H9 (cell line): Measurements from ENCODE around the gene PCDH17. TPM values are rescaled to one million over a fixed set of nuclear protein-coding genes. Genes with fewer than 3 reads are reported as not detected.
A peak's percentile ranks its signal among the peaks of the same experiment; 100 is the strongest.

Experiments used
- DNase-seq: peaks from one replicate; pipeline ENCODE4 v3.0.0-alpha.2; 2017
- H2AFZ ChIP-seq: one replicate; pipeline ENCODE4 v1.6.1; 2013; ENCODE audit warnings: mild to moderate bottlenecking, low read length, control low read depth, moderate library complexity
- H2AK5ac ChIP-seq: 2 replicates; pipeline ENCODE4 v1.6.1; 2013; ENCODE audit warnings: low read length, control low read depth, mixed read lengths; ENCODE audit not compliant: insufficient read length
- H2BK120ac ChIP-seq: one replicate; pipeline ENCODE4 v1.6.1; 2013; ENCODE audit warnings: low read depth, mild to moderate bottlenecking, low read length, control low read depth, inconsistent platforms; ENCODE audit not compliant: poor library complexity, severe bottlenecking
- H2BK12ac ChIP-seq: 2 replicates; pipeline ENCODE4 v1.6.1; 2013; ENCODE audit warnings: low read length, control low read depth, mixed read lengths, low read depth; ENCODE audit not compliant: insufficient read length
- H2BK15ac ChIP-seq: 2 replicates; pipeline ENCODE4 v1.6.1; 2013; ENCODE audit warnings: low read depth, low read length, control low read depth
- H2BK20ac ChIP-seq: one replicate; pipeline ENCODE4 v1.6.1; 2013; ENCODE audit warnings: low read depth, mild to moderate bottlenecking, low read length, control low read depth, inconsistent platforms; ENCODE audit not compliant: poor library complexity, severe bottlenecking
- H2BK5ac ChIP-seq: 2 replicates; pipeline ENCODE4 v1.6.1; 2013; ENCODE audit warnings: low read length, control low read depth, mixed read lengths; ENCODE audit not compliant: insufficient read length
- H3K14ac ChIP-seq: 2 replicates; pipeline ENCODE4 v1.6.1; 2013; ENCODE audit warnings: low read length, control low read depth; ENCODE audit not compliant: insufficient read depth
- H3K18ac ChIP-seq: 2 replicates; pipeline ENCODE4 v1.6.1; 2013; ENCODE audit warnings: low read depth, mild to moderate bottlenecking, mixed read lengths, low read length, control low read depth; ENCODE audit not compliant: insufficient read length
- H3K23ac ChIP-seq: 2 replicates; pipeline ENCODE4 v1.6.1; 2013; ENCODE audit warnings: low read length, control low read depth, mixed read lengths, low read depth; ENCODE audit not compliant: insufficient read length
- H3K23me2 ChIP-seq: 2 replicates; pipeline ENCODE4 v1.6.1; 2013; ENCODE audit warnings: low read depth, mild to moderate bottlenecking, mixed read lengths, low read length, control low read depth; ENCODE audit not compliant: insufficient read length, poor library complexity, severe bottlenecking
- H3K27ac ChIP-seq: 2 replicates; pipeline ENCODE4 v1.5.1; 2013; ENCODE audit warnings: low read length, control low read depth, mixed read lengths, low read depth; ENCODE audit not compliant: insufficient read length
- H3K27me3 ChIP-seq: 2 replicates; pipeline ENCODE4 v1.6.1; 2013; ENCODE audit warnings: low read length, control low read depth, inconsistent platforms; ENCODE audit not compliant: insufficient read depth
- H3K4ac ChIP-seq: 2 replicates; pipeline ENCODE4 v1.6.1; 2013; ENCODE audit warnings: low read depth, mild to moderate bottlenecking, control low read depth, inconsistent platforms, low read length, moderate library complexity
- H3K4me1 ChIP-seq: 2 replicates; pipeline ENCODE4 v1.6.1; 2013; ENCODE audit warnings: low read length, control low read depth, inconsistent platforms; ENCODE audit not compliant: insufficient read depth
- H3K4me2 ChIP-seq: 2 replicates; pipeline ENCODE4 v1.6.1; 2013; ENCODE audit warnings: low read length, control low read depth, mixed read lengths; ENCODE audit not compliant: insufficient read length, insufficient read depth
- H3K56ac ChIP-seq: 2 replicates; pipeline ENCODE4 v1.6.1; 2013; ENCODE audit warnings: low read depth, mild to moderate bottlenecking, mixed read lengths, low read length, control low read depth; ENCODE audit not compliant: insufficient read length
- H3K79me1 ChIP-seq: 2 replicates; pipeline ENCODE4 v1.6.1; 2013; ENCODE audit warnings: low read depth, mild to moderate bottlenecking, moderate library complexity, low read length, control low read depth, inconsistent platforms; ENCODE audit not compliant: insufficient read depth, poor library complexity, severe bottlenecking
- H3K79me2 ChIP-seq: 2 replicates; pipeline ENCODE4 v1.6.1; 2013; ENCODE audit warnings: low read length, control low read depth, inconsistent platforms; ENCODE audit not compliant: insufficient read depth
- H3K9ac ChIP-seq: 2 replicates; pipeline ENCODE4 v1.6.1; 2013; ENCODE audit warnings: low read length, control low read depth, mixed read lengths; ENCODE audit not compliant: insufficient read length; ENCODE audit errors: extremely low read depth
- H3K9me3 ChIP-seq: one replicate; pipeline ENCODE4 v1.6.1; 2013; ENCODE audit warnings: low read depth, low read length, inconsistent platforms; ENCODE audit not compliant: control insufficient read depth
- H3T11ph ChIP-seq: one replicate; pipeline ENCODE4 v1.6.1; 2013; ENCODE audit warnings: mild to moderate bottlenecking, low read length, control low read depth, inconsistent platforms
- H4K20me1 ChIP-seq: one replicate; pipeline ENCODE4 v1.6.1; 2013; ENCODE audit not compliant: control insufficient read depth, insufficient read length, insufficient read depth
- H4K5ac ChIP-seq: 2 replicates; pipeline ENCODE4 v1.6.1; 2013; ENCODE audit warnings: low read depth, mild to moderate bottlenecking, mixed read lengths, low read length, control low read depth; ENCODE audit not compliant: insufficient read length
- H4K8ac ChIP-seq: replicated peaks from 2 replicates; pipeline ENCODE4 v1.6.1; 2013; ENCODE audit warnings: low read length, control low read depth, mixed read lengths, low read depth; ENCODE audit not compliant: insufficient read length
- H4K91ac ChIP-seq: 2 replicates; pipeline ENCODE4 v1.6.1; 2013; ENCODE audit warnings: low read depth, mild to moderate bottlenecking, moderate library complexity, mixed read lengths, low read length, control low read depth; ENCODE audit not compliant: insufficient read length
- H3K27ac Mint-ChIP-seq, 3 experiments: 2 replicates in 2 of 3; 3 replicates in 1 of 3; pipeline ENCODE4 v1.8.0; 2020 to 2021; ENCODE audit warnings: mixed read lengths in 3 of 3, mild to moderate bottlenecking in 1 of 3, moderate library complexity in 1 of 3
- H3K27me3 Mint-ChIP-seq: 2 replicates; pipeline ENCODE4 v1.8.0; 2021; ENCODE audit warnings: low read depth, mild to moderate bottlenecking, moderate library complexity, mixed read lengths
- H3K36me3 Mint-ChIP-seq, 3 experiments: 2 replicates in 2 of 3; 3 replicates in 1 of 3; pipeline ENCODE4 v1.8.0; 2020 to 2021; ENCODE audit warnings: low read depth in 3 of 3, mixed read lengths in 3 of 3; ENCODE audit not compliant: insufficient read depth in 1 of 3
- H3K4me1 Mint-ChIP-seq, 2 experiments: 2 replicates each; pipeline ENCODE4 v1.8.0; 2020; ENCODE audit warnings: mixed read lengths in 2 of 2
- H3K4me3 Mint-ChIP-seq, 2 experiments: 2 replicates in 1 of 2; 3 replicates in 1 of 2; pipeline ENCODE4 v1.8.0; 2020 to 2021; ENCODE audit warnings: mild to moderate bottlenecking in 2 of 2, mixed read lengths in 2 of 2, moderate library complexity in 1 of 2
- H3K9me3 Mint-ChIP-seq, 2 experiments: 2 replicates in 1 of 2; 3 replicates in 1 of 2; pipeline ENCODE4 v1.8.0; 2020; ENCODE audit warnings: mild to moderate bottlenecking in 2 of 2, mixed read lengths in 2 of 2, moderate library complexity in 1 of 2
- CTCF ChIP-seq: fragments of 200-600 bp; sonication (generic); conservative IDR thresholded peaks from 3 replicates; pipeline ENCODE4 v1.8.0; 2021; ENCODE audit warnings: antibody characterized with exemption, mild to moderate bottlenecking
- WGBS: extraction: QIAGEN DNeasy Blood & Tissue Kit; methylation state at CpG from one replicate; pipeline ENCODE4 v1.1.7; 2013; ENCODE audit warnings: missing lambda C conversion rate, low lambda C conversion rate, mixed read lengths; ENCODE audit not compliant: insufficient read length; ENCODE audit errors: extremely low coverage; 5-methylcytosine and 5-hydroxymethylcytosine counted together
- total RNA-seq: library from RNA; stranded (reverse); gene quantifications from 2 replicates; pipeline ENCODE4 v1.2.1, GENCODE V29; 2021

PCDH17 gene
- total RNA-seq, 1 experiment from 2014 or later: 0.52 TPM

- H3K9me3 Mint-ChIP-seq: no peaks in the 10 kb centered on the region
Measured at GRCh38 chr13:57716295-57716694, 84.8 kb downstream of the PCDH17 start.

More at GRCh38 chr13:57716295-57716694, 84.8 kb downstream of the PCDH17 start:
- H3K14ac ChIP-seq: no peak overlapping the region
- no peak overlapping the region for H4K91ac ChIP-seq
- no peak overlapping the region for H3K9ac ChIP-seq
- no peak overlapping the region for H3K4me3 Mint-ChIP-seq
- WGBS: no CpG with 5 or more reads among the region's 3 CpGs
- peak; percentile 70 for TF ChIP-seq CTCF
- H3K23ac ChIP-seq: no peak overlapping the region
- no peak overlapping the region for H4K8ac ChIP-seq
- no peaks in the 10 kb centered on the region for H3K23me2 ChIP-seq
- H3K27me3 ChIP-seq: no peaks in the 10 kb centered on the region
- H3K79me1 ChIP-seq: no peaks in the 10 kb centered on the region
- no peak overlapping the region for H3K4me2 ChIP-seq
- no peaks in the 10 kb centered on the region for H3K79me2 ChIP-seq
- peaks cover 2 to 8% of the 10 kb centered on the region in 2 experiments for H3K4me1 Mint-ChIP-seq
- no peak overlapping the region for H3K27ac ChIP-seq
- H2BK15ac ChIP-seq: no peak overlapping the region
- H3K56ac ChIP-seq: no peak overlapping the region
- H2BK12ac ChIP-seq: no peak overlapping the region
- H3K9me3 ChIP-seq: no peaks in the 10 kb centered on the region
- H2BK5ac ChIP-seq: no peak overlapping the region
- H4K20me1 ChIP-seq: no peaks in the 10 kb centered on the region
- no peaks in the 10 kb centered on the region for H3K4me1 ChIP-seq
- H3K27ac Mint-ChIP-seq: no peak overlapping the region
- no peak overlapping the region for H2BK120ac ChIP-seq
- H4K5ac ChIP-seq: no peak overlapping the region
- H2AFZ ChIP-seq: no peak overlapping the region
- peaks cover 7% of the 10 kb centered on the region for H3K27me3 Mint-ChIP-seq
- DNase-seq: peak; percentile 49
- H3K4ac ChIP-seq: no peak overlapping the region
- no peak overlapping the region for H3K18ac ChIP-seq
- no peak overlapping the region for H2AK5ac ChIP-seq
- no peak overlapping the region for H3T11ph ChIP-seq
- no peaks in the 10 kb centered on the region for H3K36me3 Mint-ChIP-seq
- H2BK20ac ChIP-seq: no peak overlapping the region
